ENCODE results near the gene RIPOR3.
A peak's percentile ranks its signal among the peaks of the same experiment; 100 is the strongest.
"Not testable (repeated sequence)": the region's sequence is repeated elsewhere in the genome, so short reads cannot be mapped to it uniquely, and the experiment has no call there.

RIPOR3 gene

DNA sequence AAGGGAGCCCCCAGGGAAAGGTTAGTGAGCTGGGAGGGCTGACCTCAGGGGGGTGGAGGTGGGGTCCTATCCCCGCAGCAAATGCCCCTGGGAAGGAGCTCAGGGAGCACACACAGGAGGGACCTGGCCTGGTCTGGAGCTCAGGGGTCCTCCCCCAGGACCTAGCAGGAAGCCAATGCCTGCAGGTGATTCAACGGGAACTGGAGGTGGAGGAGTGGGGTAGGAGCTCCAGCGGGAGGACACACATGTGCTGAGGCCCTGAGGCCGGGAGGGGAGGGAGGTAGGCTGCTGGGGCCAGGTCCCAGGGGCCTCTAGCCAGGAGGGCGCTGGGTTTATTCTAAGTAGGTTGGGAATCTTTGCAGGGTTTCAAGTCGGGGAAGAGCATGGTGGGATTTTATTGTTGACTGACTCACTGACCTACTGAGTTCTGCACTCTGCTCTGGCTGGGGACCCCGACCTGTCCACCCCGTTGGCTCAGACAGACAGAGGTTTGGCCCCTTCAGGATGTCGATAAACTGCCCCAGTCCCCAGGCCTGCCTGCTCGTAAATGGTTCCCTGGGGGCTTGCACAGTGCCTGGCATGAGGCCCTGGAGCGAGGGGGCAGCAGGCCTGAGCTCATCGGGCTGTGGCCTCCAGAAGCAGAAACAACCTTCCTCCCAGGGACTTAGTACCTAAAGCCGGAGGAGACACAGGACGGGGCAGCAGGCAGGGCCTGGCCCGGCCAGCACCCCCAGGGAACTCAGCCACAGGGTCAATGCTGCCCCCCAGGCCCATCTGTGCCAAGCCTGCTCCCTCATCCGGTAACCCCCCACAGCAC, 62.3 kb downstream of the RIPOR3 start:
- no peak overlapping the region for H3K27ac ChIP-seq
- TF ChIP-seq, protein P1, sequence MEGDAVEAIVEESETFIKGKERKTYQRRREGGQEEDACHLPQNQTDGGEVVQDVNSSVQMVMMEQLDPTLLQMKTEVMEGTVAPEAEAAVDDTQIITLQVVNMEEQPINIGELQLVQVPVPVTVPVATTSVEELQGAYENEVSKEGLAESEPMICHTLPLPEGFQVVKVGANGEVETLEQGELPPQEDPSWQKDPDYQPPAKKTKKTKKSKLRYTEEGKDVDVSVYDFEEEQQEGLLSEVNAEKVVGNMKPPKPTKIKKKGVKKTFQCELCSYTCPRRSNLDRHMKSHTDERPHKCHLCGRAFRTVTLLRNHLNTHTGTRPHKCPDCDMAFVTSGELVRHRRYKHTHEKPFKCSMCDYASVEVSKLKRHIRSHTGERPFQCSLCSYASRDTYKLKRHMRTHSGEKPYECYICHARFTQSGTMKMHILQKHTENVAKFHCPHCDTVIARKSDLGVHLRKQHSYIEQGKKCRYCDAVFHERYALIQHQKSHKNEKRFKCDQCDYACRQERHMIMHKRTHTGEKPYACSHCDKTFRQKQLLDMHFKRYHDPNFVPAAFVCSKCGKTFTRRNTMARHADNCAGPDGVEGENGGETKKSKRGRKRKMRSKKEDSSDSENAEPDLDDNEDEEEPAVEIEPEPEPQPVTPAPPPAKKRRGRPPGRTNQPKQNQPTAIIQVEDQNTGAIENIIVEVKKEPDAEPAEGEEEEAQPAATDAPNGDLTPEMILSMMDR (IDR thresholded peaks at IDR 0.05) = no peak
- TF ChIP-seq ZFX (IDR thresholded peaks at IDR 0.05; ENCODE audit: borderline replicate concordance) = no peak

DNA sequence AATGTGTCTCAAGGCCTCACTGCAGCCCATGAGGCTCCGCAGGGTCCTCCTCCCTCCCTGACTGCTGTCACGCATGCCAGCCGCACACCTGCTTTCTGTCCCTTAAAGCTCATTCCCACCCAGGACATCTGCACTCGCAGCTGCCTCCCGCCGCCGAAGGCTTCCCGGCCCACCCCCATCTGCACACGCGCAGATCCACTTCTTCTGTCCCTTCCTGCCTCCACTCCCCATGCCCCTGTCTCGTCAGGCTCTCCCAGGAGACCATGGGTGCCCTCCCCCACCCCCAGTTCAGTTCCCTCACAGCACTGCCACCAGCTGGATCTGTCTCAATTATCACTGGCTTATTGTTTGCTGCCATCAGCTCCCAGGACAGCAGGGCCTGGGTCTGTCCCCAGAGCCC, 63.0 kb downstream of the RIPOR3 start:
- no peak overlapping the region for H3K27ac ChIP-seq
- TF ChIP-seq, protein P1 (IDR thresholded peaks at IDR 0.05) = no peak
- TF ChIP-seq ZFX (IDR thresholded peaks at IDR 0.05; ENCODE audit: borderline replicate concordance) = no peak

DNA sequence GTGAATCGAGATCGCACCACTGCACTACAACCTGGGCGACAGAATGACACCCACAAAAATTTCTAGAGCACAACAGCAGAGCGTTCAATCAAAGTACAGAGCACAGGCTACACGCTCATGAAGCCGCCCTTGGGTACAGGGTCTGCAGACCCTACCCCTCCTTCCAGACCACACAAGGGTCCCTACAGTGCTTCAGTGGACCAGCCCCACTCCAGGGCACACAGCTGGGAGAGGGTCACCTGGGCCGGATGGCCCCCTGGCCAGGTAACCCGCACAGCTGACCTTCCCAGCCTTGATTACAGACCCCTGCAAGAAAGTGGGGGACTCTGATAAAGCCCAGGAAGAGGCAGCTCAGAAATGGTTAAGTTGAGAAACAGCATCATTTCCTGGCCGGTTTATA, 63.6 kb downstream of the RIPOR3 start:
- no peak for TF ChIP-seq ZFX (IDR thresholded peaks at IDR 0.05; ENCODE audit: borderline replicate concordance)
- TF ChIP-seq, protein P1 (IDR thresholded peaks at IDR 0.05) = no peak
- H3K27ac ChIP-seq = no peak overlapping the region

DNA sequence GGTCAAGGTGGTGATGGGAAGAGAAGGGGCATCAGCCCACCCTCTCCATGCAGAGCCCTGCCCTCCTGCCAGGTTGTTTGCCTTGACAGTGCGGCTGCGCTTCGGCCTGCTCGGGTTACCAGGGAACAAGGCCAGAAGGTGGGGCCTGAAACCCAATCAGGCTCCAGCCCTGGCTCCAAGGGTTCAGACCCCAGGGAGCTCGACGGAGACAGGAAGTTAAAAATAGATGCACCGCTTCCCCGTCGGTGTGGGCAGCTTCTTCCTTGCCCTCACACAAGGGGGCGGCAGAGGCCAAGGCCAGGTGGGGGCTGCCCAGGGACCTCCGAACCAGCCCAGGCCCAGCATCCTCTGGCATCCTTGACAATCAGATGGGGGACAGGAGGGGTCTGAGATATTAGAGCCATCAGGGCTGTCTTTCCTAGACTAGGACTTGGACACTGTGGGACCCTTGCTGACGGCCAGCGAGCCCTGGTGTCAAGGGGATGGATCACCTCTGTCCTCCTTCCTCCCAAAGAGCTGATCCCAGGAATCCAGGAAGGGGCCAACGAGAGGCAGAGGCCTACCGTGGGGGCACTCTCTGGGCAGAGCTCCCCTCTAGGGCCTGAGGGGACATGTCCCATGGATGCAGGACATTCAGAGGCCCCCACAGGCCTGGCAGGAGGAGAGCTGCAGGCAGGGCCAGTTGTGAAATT, 65.2 kb downstream of the RIPOR3 start:
- no peak overlapping the region for H3K27ac ChIP-seq
- TF ChIP-seq, protein P1 (IDR thresholded peaks at IDR 0.05) = peak; percentile 74
- TF ChIP-seq ZFX (IDR thresholded peaks at IDR 0.05; ENCODE audit: borderline replicate concordance) = no peak

DNA sequence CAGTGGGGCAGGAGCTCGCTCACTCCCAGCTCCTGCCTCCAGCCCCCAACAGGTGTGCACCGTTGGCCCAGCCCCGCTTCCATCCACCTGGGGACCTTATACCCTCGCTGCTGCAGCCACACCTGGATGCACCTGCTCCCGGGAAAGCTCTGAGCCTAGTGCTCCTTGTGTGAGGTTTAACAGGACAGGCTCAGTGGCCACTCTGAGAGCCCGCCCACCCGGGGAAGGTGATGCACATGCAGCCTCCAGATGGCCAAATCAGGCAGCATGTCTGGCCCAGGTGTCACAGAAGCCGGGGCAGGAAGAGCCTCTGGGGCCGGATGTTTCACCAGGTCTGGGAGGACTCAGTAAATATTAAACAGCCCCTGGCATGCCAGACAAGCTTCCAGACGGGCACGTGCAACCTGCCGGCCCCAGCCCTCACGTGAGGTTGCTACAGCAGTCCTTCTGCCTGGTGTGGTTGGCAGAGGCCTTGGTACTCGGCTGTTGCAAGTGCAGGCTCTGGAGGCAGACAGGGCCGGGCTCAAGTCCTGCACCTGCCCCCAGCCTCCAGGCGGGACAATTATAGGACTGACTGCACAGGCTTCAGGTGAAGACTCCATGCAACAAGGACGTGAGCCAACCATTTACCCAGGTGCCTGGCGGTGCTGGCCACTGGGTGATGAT, 66.9 kb downstream of the RIPOR3 start:
- no peak for TF ChIP-seq ZFX (IDR thresholded peaks at IDR 0.05; ENCODE audit: borderline replicate concordance)
- TF ChIP-seq, protein P1 (IDR thresholded peaks at IDR 0.05) = no peak
- peak overlapping the region; percentile 50 for H3K27ac ChIP-seq

DNA sequence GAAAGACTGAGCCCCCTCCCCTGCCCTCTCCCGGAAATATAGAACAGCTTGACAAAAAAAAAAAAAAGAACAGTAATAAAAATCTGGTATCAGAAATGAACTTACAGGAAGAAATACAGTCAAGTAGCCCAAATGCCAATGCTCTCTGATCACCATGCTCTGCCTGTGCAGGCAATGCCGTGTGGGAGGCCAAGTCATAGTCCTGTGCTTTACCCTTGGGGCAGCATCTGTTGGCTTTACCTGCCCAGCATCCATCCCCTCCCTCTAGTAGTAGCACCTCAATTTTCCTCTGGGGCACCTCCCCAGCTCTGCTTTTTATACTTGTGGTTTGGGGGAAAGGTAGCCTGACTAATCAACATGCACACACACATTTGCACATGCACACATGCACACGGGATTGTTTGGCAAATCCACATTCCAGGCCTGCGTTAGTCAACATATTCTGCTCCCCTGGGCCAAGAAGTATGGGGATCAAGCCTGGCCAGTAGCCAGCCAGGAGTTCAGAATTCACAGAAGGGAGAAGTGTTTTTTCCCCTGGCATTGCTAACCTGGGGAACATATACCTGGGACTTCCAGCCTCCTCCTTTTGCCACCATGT, 70.2 kb downstream of the RIPOR3 start:
- H3K27ac ChIP-seq = no peak overlapping the region
- TF ChIP-seq ZFX (IDR thresholded peaks at IDR 0.05; ENCODE audit: borderline replicate concordance) = no peak
- TF ChIP-seq, protein P1 (IDR thresholded peaks at IDR 0.05) = no peak

DNA sequence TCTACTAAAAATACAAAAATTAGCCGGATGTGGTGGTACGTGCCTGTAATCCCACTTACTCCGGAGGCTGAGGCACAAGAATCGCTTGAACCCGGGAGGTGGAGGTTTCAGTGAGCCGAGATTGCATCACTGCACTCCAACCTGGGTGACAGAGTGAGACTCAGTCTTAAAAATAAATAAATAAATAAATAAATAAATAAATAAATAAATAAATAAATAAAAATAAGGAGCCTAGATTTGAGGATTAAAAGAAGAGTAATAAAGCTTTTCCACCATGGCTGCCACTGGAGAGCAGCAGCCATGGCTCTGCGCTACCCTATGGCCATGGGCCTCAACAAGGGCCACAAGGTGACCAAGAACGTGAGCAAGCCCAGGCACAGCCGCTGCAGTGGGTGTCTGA, 70.9 kb downstream of the RIPOR3 start:
- not testable (repeated sequence) for H3K27ac ChIP-seq

All from 22Rv1 (cell line).